Liver (tissue), 3 donors: ENCODE results near the gene NAXE.

Experiments used
- GABPA ChIP-seq, 2 donors: IDR thresholded peaks in 1 of 2; conservative IDR thresholded peaks in 1 of 2; 2 replicates each; pipeline ENCODE4 v1.6.1; 2016; ENCODE audit warnings: antibody characterized with exemption in 2 of 2, mild to moderate bottlenecking in 1 of 2, moderate library complexity in 1 of 2
- HNF4G ChIP-seq: IDR thresholded peaks from 2 replicates; pipeline ENCODE4 v1.6.1; 2016; ENCODE audit warnings: antibody characterized with exemption
- JUND ChIP-seq, 2 donors: IDR thresholded peaks; 2 replicates each; pipeline ENCODE4 v1.6.1; 2016; ENCODE audit warnings: antibody characterized with exemption in 2 of 2
- NR2F2 ChIP-seq: IDR thresholded peaks from 2 replicates; pipeline ENCODE4 v1.6.1; 2016; ENCODE audit warnings: antibody characterized with exemption
- RAD21 ChIP-seq, 2 donors: IDR thresholded peaks; 2 replicates each; pipeline ENCODE4 v1.6.1; 2016; ENCODE audit warnings: antibody characterized with exemption in 2 of 2, mild to moderate bottlenecking in 2 of 2
- SP1 ChIP-seq: IDR thresholded peaks from 2 replicates; pipeline ENCODE4 v1.6.1; 2018; ENCODE audit warnings: antibody characterized with exemption, mild to moderate bottlenecking
- TAF1 ChIP-seq: conservative IDR thresholded peaks from 2 replicates; pipeline ENCODE4 v1.6.1; 2016; ENCODE audit warnings: antibody characterized with exemption, mild to moderate bottlenecking
- TF ChIP-seq, protein P1 (sequence below): fragments of 150-350 bp; IDR thresholded peaks from 2 replicates; pipeline ENCODE4 v1.5.1; 2017; ENCODE audit warnings: improper control_type of control experiment, low read depth, low read length; ENCODE audit not compliant: missing input control
- TF ChIP-seq, protein P2 (sequence below): IDR thresholded peaks from 2 replicates; pipeline ENCODE4 v1.6.1; 2016; ENCODE audit warnings: antibody characterized with exemption
- TF ChIP-seq, protein P3 (sequence below): IDR thresholded peaks from 2 replicates; pipeline ENCODE4 v1.6.1; 2016; ENCODE audit warnings: antibody characterized with exemption, mild to moderate bottlenecking
- TF ChIP-seq, protein P4 (sequence below): IDR thresholded peaks from 2 replicates; pipeline ENCODE4 v1.6.1; 2016; ENCODE audit warnings: antibody characterized with exemption
- donor health status: healthy.
- donor health status: healthy.

DNA sequence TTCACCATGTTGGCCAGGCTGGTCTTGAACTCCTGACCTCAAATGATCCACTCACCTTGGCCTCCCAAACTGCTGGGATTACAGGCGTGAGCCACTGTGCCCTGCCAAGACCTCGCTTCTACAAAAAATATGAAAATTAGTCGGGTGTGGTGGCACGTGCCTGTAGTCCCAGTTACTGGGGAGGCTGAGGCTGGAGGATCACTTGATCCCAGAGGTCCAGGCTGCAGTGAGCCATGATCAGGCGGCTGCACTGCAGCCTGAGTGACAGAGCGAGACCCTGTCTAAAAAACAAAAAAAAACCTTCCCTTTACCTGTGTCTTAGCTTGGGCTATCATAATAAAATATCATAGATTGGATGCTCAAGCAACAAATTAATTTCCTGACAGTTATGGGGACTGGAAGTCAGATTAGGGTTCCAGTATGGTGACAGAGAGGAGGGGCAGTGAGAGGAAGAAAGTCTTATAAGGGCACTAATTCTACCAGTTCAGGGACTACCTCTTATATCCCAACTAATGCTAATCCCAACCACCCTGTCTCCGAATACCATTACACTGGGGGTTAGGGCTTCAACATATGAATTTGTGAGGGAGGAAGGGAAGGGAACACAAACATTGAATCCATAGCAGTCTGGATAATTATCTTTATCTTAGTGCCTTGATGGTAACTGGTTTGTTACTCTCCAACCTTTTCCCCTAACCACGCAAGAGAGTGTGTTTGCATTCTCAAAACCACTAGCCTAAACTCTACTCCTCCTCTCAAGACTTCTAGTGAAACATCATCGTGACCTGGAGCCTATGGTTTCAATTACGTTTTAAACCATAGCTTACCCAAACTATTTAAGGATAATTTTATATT is 1.0 kb upstream of the NAXE start:
- TF ChIP-seq GABPA (IDR thresholded peaks at IDR 0.05 in 1 of 2, conservative IDR thresholded peaks at IDR 0.05 in 1 of 2) = no peak
- TF ChIP-seq, protein P1, sequence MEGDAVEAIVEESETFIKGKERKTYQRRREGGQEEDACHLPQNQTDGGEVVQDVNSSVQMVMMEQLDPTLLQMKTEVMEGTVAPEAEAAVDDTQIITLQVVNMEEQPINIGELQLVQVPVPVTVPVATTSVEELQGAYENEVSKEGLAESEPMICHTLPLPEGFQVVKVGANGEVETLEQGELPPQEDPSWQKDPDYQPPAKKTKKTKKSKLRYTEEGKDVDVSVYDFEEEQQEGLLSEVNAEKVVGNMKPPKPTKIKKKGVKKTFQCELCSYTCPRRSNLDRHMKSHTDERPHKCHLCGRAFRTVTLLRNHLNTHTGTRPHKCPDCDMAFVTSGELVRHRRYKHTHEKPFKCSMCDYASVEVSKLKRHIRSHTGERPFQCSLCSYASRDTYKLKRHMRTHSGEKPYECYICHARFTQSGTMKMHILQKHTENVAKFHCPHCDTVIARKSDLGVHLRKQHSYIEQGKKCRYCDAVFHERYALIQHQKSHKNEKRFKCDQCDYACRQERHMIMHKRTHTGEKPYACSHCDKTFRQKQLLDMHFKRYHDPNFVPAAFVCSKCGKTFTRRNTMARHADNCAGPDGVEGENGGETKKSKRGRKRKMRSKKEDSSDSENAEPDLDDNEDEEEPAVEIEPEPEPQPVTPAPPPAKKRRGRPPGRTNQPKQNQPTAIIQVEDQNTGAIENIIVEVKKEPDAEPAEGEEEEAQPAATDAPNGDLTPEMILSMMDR = no peak
- no peak for TF ChIP-seq RAD21 (IDR thresholded peaks at IDR 0.05)
- no peak for TF ChIP-seq NR2F2
- TF ChIP-seq, protein P2, sequence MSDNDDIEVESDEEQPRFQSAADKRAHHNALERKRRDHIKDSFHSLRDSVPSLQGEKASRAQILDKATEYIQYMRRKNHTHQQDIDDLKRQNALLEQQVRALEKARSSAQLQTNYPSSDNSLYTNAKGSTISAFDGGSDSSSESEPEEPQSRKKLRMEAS = no peak
- TF ChIP-seq, protein P3, sequence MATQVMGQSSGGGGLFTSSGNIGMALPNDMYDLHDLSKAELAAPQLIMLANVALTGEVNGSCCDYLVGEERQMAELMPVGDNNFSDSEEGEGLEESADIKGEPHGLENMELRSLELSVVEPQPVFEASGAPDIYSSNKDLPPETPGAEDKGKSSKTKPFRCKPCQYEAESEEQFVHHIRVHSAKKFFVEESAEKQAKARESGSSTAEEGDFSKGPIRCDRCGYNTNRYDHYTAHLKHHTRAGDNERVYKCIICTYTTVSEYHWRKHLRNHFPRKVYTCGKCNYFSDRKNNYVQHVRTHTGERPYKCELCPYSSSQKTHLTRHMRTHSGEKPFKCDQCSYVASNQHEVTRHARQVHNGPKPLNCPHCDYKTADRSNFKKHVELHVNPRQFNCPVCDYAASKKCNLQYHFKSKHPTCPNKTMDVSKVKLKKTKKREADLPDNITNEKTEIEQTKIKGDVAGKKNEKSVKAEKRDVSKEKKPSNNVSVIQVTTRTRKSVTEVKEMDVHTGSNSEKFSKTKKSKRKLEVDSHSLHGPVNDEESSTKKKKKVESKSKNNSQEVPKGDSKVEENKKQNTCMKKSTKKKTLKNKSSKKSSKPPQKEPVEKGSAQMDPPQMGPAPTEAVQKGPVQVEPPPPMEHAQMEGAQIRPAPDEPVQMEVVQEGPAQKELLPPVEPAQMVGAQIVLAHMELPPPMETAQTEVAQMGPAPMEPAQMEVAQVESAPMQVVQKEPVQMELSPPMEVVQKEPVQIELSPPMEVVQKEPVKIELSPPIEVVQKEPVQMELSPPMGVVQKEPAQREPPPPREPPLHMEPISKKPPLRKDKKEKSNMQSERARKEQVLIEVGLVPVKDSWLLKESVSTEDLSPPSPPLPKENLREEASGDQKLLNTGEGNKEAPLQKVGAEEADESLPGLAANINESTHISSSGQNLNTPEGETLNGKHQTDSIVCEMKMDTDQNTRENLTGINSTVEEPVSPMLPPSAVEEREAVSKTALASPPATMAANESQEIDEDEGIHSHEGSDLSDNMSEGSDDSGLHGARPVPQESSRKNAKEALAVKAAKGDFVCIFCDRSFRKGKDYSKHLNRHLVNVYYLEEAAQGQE = no peak
- TF ChIP-seq TAF1 = no peak
- TF ChIP-seq, protein P4, sequence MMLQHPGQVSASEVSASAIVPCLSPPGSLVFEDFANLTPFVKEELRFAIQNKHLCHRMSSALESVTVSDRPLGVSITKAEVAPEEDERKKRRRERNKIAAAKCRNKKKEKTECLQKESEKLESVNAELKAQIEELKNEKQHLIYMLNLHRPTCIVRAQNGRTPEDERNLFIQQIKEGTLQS = no peak
- TF ChIP-seq SP1 = no peak
- no peak for TF ChIP-seq JUND (IDR thresholded peaks at IDR 0.05)
- TF ChIP-seq HNF4G = no peak
